H9 (cell line): ENCODE measurements around the gene AP1AR. TPM values are rescaled to one million over a fixed set of nuclear protein-coding genes. Genes with fewer than 3 reads are reported as not detected.

Experiments
- DNase-seq: peaks from one replicate; pipeline ENCODE4 v3.0.0-alpha.2; 2017
- H2AFZ ChIP-seq: one replicate; pipeline ENCODE4 v1.6.1; 2013; ENCODE audit warnings: mild to moderate bottlenecking, low read length, control low read depth, moderate library complexity
- H2AK5ac ChIP-seq: 2 replicates; pipeline ENCODE4 v1.6.1; 2013; ENCODE audit warnings: low read length, control low read depth, mixed read lengths; ENCODE audit not compliant: insufficient read length
- H2BK120ac ChIP-seq: one replicate; pipeline ENCODE4 v1.6.1; 2013; ENCODE audit warnings: low read depth, mild to moderate bottlenecking, low read length, control low read depth, inconsistent platforms; ENCODE audit not compliant: poor library complexity, severe bottlenecking
- H2BK12ac ChIP-seq: 2 replicates; pipeline ENCODE4 v1.6.1; 2013; ENCODE audit warnings: low read length, control low read depth, mixed read lengths, low read depth; ENCODE audit not compliant: insufficient read length
- H2BK15ac ChIP-seq: 2 replicates; pipeline ENCODE4 v1.6.1; 2013; ENCODE audit warnings: low read depth, low read length, control low read depth
- H2BK20ac ChIP-seq: one replicate; pipeline ENCODE4 v1.6.1; 2013; ENCODE audit warnings: low read depth, mild to moderate bottlenecking, low read length, control low read depth, inconsistent platforms; ENCODE audit not compliant: poor library complexity, severe bottlenecking
- H2BK5ac ChIP-seq: 2 replicates; pipeline ENCODE4 v1.6.1; 2013; ENCODE audit warnings: low read length, control low read depth, mixed read lengths; ENCODE audit not compliant: insufficient read length
- H3K14ac ChIP-seq: 2 replicates; pipeline ENCODE4 v1.6.1; 2013; ENCODE audit warnings: low read length, control low read depth; ENCODE audit not compliant: insufficient read depth
- H3K18ac ChIP-seq: 2 replicates; pipeline ENCODE4 v1.6.1; 2013; ENCODE audit warnings: low read depth, mild to moderate bottlenecking, mixed read lengths, low read length, control low read depth; ENCODE audit not compliant: insufficient read length
- H3K23ac ChIP-seq: 2 replicates; pipeline ENCODE4 v1.6.1; 2013; ENCODE audit warnings: low read length, control low read depth, mixed read lengths, low read depth; ENCODE audit not compliant: insufficient read length
- H3K23me2 ChIP-seq: 2 replicates; pipeline ENCODE4 v1.6.1; 2013; ENCODE audit warnings: low read depth, mild to moderate bottlenecking, mixed read lengths, low read length, control low read depth; ENCODE audit not compliant: insufficient read length, poor library complexity, severe bottlenecking
- H3K27ac ChIP-seq: 2 replicates; pipeline ENCODE4 v1.5.1; 2013; ENCODE audit warnings: low read length, control low read depth, mixed read lengths, low read depth; ENCODE audit not compliant: insufficient read length
- H3K27me3 ChIP-seq: 2 replicates; pipeline ENCODE4 v1.6.1; 2013; ENCODE audit warnings: low read length, control low read depth, inconsistent platforms; ENCODE audit not compliant: insufficient read depth
- H3K4ac ChIP-seq: 2 replicates; pipeline ENCODE4 v1.6.1; 2013; ENCODE audit warnings: low read depth, mild to moderate bottlenecking, control low read depth, inconsistent platforms, low read length, moderate library complexity
- H3K4me1 ChIP-seq: 2 replicates; pipeline ENCODE4 v1.6.1; 2013; ENCODE audit warnings: low read length, control low read depth, inconsistent platforms; ENCODE audit not compliant: insufficient read depth
- H3K4me2 ChIP-seq: 2 replicates; pipeline ENCODE4 v1.6.1; 2013; ENCODE audit warnings: low read length, control low read depth, mixed read lengths; ENCODE audit not compliant: insufficient read length, insufficient read depth
- H3K56ac ChIP-seq: 2 replicates; pipeline ENCODE4 v1.6.1; 2013; ENCODE audit warnings: low read depth, mild to moderate bottlenecking, mixed read lengths, low read length, control low read depth; ENCODE audit not compliant: insufficient read length
- H3K79me1 ChIP-seq: 2 replicates; pipeline ENCODE4 v1.6.1; 2013; ENCODE audit warnings: low read depth, mild to moderate bottlenecking, moderate library complexity, low read length, control low read depth, inconsistent platforms; ENCODE audit not compliant: insufficient read depth, poor library complexity, severe bottlenecking
- H3K79me2 ChIP-seq: 2 replicates; pipeline ENCODE4 v1.6.1; 2013; ENCODE audit warnings: low read length, control low read depth, inconsistent platforms; ENCODE audit not compliant: insufficient read depth
- H3K9ac ChIP-seq: 2 replicates; pipeline ENCODE4 v1.6.1; 2013; ENCODE audit warnings: low read length, control low read depth, mixed read lengths; ENCODE audit not compliant: insufficient read length; ENCODE audit errors: extremely low read depth
- H3K9me3 ChIP-seq: one replicate; pipeline ENCODE4 v1.6.1; 2013; ENCODE audit warnings: low read depth, low read length, inconsistent platforms; ENCODE audit not compliant: control insufficient read depth
- H3T11ph ChIP-seq: one replicate; pipeline ENCODE4 v1.6.1; 2013; ENCODE audit warnings: mild to moderate bottlenecking, low read length, control low read depth, inconsistent platforms
- H4K20me1 ChIP-seq: one replicate; pipeline ENCODE4 v1.6.1; 2013; ENCODE audit not compliant: control insufficient read depth, insufficient read length, insufficient read depth
- H4K5ac ChIP-seq: 2 replicates; pipeline ENCODE4 v1.6.1; 2013; ENCODE audit warnings: low read depth, mild to moderate bottlenecking, mixed read lengths, low read length, control low read depth; ENCODE audit not compliant: insufficient read length
- H4K8ac ChIP-seq: replicated peaks from 2 replicates; pipeline ENCODE4 v1.6.1; 2013; ENCODE audit warnings: low read length, control low read depth, mixed read lengths, low read depth; ENCODE audit not compliant: insufficient read length
- H4K91ac ChIP-seq: 2 replicates; pipeline ENCODE4 v1.6.1; 2013; ENCODE audit warnings: low read depth, mild to moderate bottlenecking, moderate library complexity, mixed read lengths, low read length, control low read depth; ENCODE audit not compliant: insufficient read length
- H3K27ac Mint-ChIP-seq, 3 experiments: 2 replicates in 2 of 3; 3 replicates in 1 of 3; pipeline ENCODE4 v1.8.0; 2020 to 2021; ENCODE audit warnings: mixed read lengths in 3 of 3, mild to moderate bottlenecking in 1 of 3, moderate library complexity in 1 of 3
- H3K27me3 Mint-ChIP-seq: 2 replicates; pipeline ENCODE4 v1.8.0; 2021; ENCODE audit warnings: low read depth, mild to moderate bottlenecking, moderate library complexity, mixed read lengths
- H3K36me3 Mint-ChIP-seq, 3 experiments: 2 replicates in 2 of 3; 3 replicates in 1 of 3; pipeline ENCODE4 v1.8.0; 2020 to 2021; ENCODE audit warnings: low read depth in 3 of 3, mixed read lengths in 3 of 3; ENCODE audit not compliant: insufficient read depth in 1 of 3
- H3K4me1 Mint-ChIP-seq, 2 experiments: 2 replicates each; pipeline ENCODE4 v1.8.0; 2020; ENCODE audit warnings: mixed read lengths in 2 of 2
- H3K4me3 Mint-ChIP-seq, 2 experiments: 2 replicates in 1 of 2; 3 replicates in 1 of 2; pipeline ENCODE4 v1.8.0; 2020 to 2021; ENCODE audit warnings: mild to moderate bottlenecking in 2 of 2, mixed read lengths in 2 of 2, moderate library complexity in 1 of 2
- H3K9me3 Mint-ChIP-seq, 2 experiments: 2 replicates in 1 of 2; 3 replicates in 1 of 2; pipeline ENCODE4 v1.8.0; 2020; ENCODE audit warnings: mild to moderate bottlenecking in 2 of 2, mixed read lengths in 2 of 2, moderate library complexity in 1 of 2
- WGBS: extraction: QIAGEN DNeasy Blood & Tissue Kit; methylation state at CpG from one replicate; pipeline ENCODE4 v1.1.7; 2013; ENCODE audit warnings: missing lambda C conversion rate, low lambda C conversion rate, mixed read lengths; ENCODE audit not compliant: insufficient read length; ENCODE audit errors: extremely low coverage; 5-methylcytosine and 5-hydroxymethylcytosine counted together
- total RNA-seq: library from RNA; stranded (reverse); gene quantifications from 2 replicates; pipeline ENCODE4 v1.2.1, GENCODE V29; 2021
- TF ChIP-seq, protein P1 (sequence below): fragments of 200-600 bp; sonication (generic); conservative IDR thresholded peaks from 3 replicates; pipeline ENCODE4 v1.8.0; 2021; ENCODE audit warnings: antibody characterized with exemption, mild to moderate bottlenecking

The AP1AR gene
- total RNA-seq, 1 experiment from 2014 or later, result 24.2 TPM

DNA sequence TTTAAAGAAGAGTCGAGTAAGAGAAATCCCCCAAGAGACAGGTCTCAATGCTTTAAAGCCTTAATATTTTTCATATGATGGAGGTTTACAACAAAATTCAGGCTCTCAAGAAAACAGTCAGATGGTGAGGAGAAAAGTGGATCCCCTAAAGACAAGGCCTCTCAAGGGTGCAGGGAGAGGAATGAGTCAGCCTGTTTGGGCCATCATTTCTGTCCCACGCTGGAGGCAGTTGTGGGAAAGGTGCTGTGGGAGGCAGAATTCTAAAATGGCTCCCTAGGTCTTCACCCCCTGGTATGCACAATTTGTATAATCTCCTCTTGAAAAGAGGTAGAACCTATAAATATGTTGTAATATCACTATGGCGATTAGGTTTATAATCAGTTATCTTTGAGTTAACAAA, 58.8 kb downstream of the AP1AR start:
- H3K4me3 Mint-ChIP-seq, result no peak overlapping the region
- Histone ChIP-seq H3K18ac (no peak overlapping the region), H2AK5ac (no peak overlapping the region), H4K91ac (no peak overlapping the region), H3K23me2 (peaks cover 5% of the 10 kb centered on the region), H3K27ac (no peak overlapping the region), H3K9me3 (no peaks in the 10 kb centered on the region), H3K9ac (no peak overlapping the region), H2BK20ac (no peak overlapping the region), H3K14ac (no peak overlapping the region), H3K79me1 (no peaks in the 10 kb centered on the region), H2BK120ac (no peak overlapping the region), H2AFZ (no peak overlapping the region), H3K4me2 (no peak overlapping the region), H3T11ph (no peak overlapping the region), H3K56ac (no peak overlapping the region), H2BK12ac (no peak overlapping the region), H2BK5ac (no peak overlapping the region), H3K4me1 (no peaks in the 10 kb centered on the region), H4K8ac (no peak overlapping the region), H4K5ac (no peak overlapping the region), H3K4ac (no peak overlapping the region), H3K79me2 (no peaks in the 10 kb centered on the region), H3K23ac (no peak overlapping the region), H4K20me1 (no peaks in the 10 kb centered on the region), H3K27me3 (no peaks in the 10 kb centered on the region), H2BK15ac (no peak overlapping the region)
- TF ChIP-seq, protein P1, sequence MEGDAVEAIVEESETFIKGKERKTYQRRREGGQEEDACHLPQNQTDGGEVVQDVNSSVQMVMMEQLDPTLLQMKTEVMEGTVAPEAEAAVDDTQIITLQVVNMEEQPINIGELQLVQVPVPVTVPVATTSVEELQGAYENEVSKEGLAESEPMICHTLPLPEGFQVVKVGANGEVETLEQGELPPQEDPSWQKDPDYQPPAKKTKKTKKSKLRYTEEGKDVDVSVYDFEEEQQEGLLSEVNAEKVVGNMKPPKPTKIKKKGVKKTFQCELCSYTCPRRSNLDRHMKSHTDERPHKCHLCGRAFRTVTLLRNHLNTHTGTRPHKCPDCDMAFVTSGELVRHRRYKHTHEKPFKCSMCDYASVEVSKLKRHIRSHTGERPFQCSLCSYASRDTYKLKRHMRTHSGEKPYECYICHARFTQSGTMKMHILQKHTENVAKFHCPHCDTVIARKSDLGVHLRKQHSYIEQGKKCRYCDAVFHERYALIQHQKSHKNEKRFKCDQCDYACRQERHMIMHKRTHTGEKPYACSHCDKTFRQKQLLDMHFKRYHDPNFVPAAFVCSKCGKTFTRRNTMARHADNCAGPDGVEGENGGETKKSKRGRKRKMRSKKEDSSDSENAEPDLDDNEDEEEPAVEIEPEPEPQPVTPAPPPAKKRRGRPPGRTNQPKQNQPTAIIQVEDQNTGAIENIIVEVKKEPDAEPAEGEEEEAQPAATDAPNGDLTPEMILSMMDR, result no peak
- no peak overlapping the region for H3K27ac Mint-ChIP-seq
- H3K4me1 Mint-ChIP-seq, result peaks cover 0 to 12% of the 10 kb centered on the region in 2 experiments; a peak in 2 of 4 replicates
- H3K27me3 Mint-ChIP-seq, result peaks cover 18% of the 10 kb centered on the region
- peaks cover 5 to 12% of the 10 kb centered on the region in 2 experiments for H3K9me3 Mint-ChIP-seq
- peaks cover 0 to 10% (median 2%) of the 10 kb centered on the region in 3 experiments; a peak in 3 of 7 replicates for H3K36me3 Mint-ChIP-seq
- no CpG with 5 or more reads among the region's 3 CpGs for WGBS
- no peak for DNase-seq
